ENCODE measurements around the gene PARP2.

PARP2 gene

GRCh38 chr14:20403521-20403920 is 60.1 kb downstream of the PARP2 start:
- DNase-seq, result no peak
